Glomerular endothelial cell (primary cell): ENCODE data around the gene ETV6. TPM values are rescaled to one million over a fixed set of nuclear protein-coding genes. Genes with fewer than 3 reads are reported as not detected.
A peak's percentile ranks its signal among the peaks of the same experiment; 100 is the strongest.

ENCODE experiments used
- DNase-seq: peaks from one replicate; pipeline ENCODE4 v3.0.0-alpha.2; 2011; ENCODE audit warnings: low read depth, low spot score; ENCODE audit errors: extremely low read depth
- total RNA-seq: library from RNA; depleted of rRNA; stranded (reverse); fragments of >200 nt; gene quantifications from 2 replicates; pipeline ENCODE4 v1.2.3, GENCODE V29; 2015

ETV6 gene
- total RNA-seq, 1 donor from 2014 or later: 27.9 TPM

- DNase-seq: no peak
Observed at GRCh38 chr12:11642785-11643184, 6.7 kb upstream of the ETV6 start.

- no peak for DNase-seq
Observed at GRCh38 chr12:11645391-11645790, 4.1 kb upstream of the ETV6 start.

GRCh38 chr12:11648514-11649412 is 711 bp upstream of the ETV6 start:
- DNase-seq: peak; percentile 80

GRCh38 chr12:11650286-11651281 is 1.1 kb downstream of the ETV6 start:
- DNase-seq: no peak

GRCh38 chr12:11651381-11651780 is 1.9 kb downstream of the ETV6 start:
- no peak for DNase-seq

- no peak for DNase-seq
Observed at GRCh38 chr12:11651785-11652184, 2.3 kb downstream of the ETV6 start.

GRCh38 chr12:11652351-11653040 is 3.0 kb downstream of the ETV6 start:
- DNase-seq: no peak

- no peak for DNase-seq
Observed at GRCh38 chr12:11653215-11653753, 3.8 kb downstream of the ETV6 start.

GRCh38 chr12:11654338-11654737 is 4.9 kb downstream of the ETV6 start:
- no peak for DNase-seq

GRCh38 chr12:11654802-11655201 is 5.3 kb downstream of the ETV6 start:
- no peak for DNase-seq

- DNase-seq: no peak
Observed at GRCh38 chr12:11655842-11656241, 6.4 kb downstream of the ETV6 start.

- no peak for DNase-seq
Observed at GRCh38 chr12:11656550-11656949, 7.1 kb downstream of the ETV6 start.

GRCh38 chr12:11657511-11657910 is 8.0 kb downstream of the ETV6 start:
- no peak for DNase-seq

GRCh38 chr12:11658791-11659190 is 9.3 kb downstream of the ETV6 start:
- DNase-seq: no peak

GRCh38 chr12:11660624-11661023 is 11.2 kb downstream of the ETV6 start:
- no peak for DNase-seq

- no peak for DNase-seq
Observed at GRCh38 chr12:11661491-11662089, 12.1 kb downstream of the ETV6 start.

GRCh38 chr12:11662369-11662768 is 12.9 kb downstream of the ETV6 start:
- no peak for DNase-seq

- DNase-seq: no peak
Observed at GRCh38 chr12:11663130-11663529, 13.7 kb downstream of the ETV6 start.

GRCh38 chr12:11664101-11664500 is 14.6 kb downstream of the ETV6 start:
- DNase-seq: no peak
